OCI-LY7 (cell line): Measurements from ENCODE around the gene MACROD2.

Experiments
- CTCF ChIP-seq: fragments of 200-600 bp; sonication (generic); conservative IDR thresholded peaks from 2 replicates; pipeline ENCODE4 v1.5.1; 2014; ENCODE audit warnings: mild to moderate bottlenecking, antibody characterized with exemption, low read length, moderate library complexity, mixed read lengths
- EZH2phosphoT487 ChIP-seq: fragments of 200-600 bp; sonication (generic); IDR thresholded peaks from 2 replicates; pipeline ENCODE4 v1.6.1; 2018; ENCODE audit warnings: low read depth, borderline replicate concordance, mild to moderate bottlenecking, mixed run types, antibody characterized with exemption, low read length, moderate library complexity, mixed read lengths

DNA sequence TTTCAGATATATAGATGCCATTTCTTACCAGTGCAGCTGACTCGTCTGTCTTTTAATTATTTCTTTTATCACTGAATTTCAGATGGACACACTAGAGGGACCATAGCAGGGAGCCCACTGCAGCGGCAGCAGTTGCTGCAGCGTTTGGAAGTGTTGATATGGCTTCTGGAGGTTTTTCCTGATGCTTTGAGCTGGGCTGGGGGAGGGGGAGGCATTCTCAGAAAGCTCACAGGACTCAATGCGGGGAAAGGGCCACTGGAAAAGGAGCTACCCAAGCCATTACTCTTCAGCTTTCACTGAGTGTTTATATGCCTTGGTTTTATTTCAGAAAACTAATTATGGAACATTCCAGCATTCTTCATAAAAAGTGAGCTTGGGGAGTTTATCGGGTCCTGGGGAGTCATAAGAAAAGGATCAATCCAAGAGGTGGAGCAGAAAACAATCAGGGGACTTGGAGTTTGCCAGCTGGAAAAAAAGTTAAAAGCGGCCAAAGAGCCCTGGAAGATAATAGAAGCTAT lies 1082.5 kb downstream of the MACROD2 start:
- TF ChIP-seq EZH2phosphoT487 (no peak), CTCF (no peak)
